H9 (cell line): ENCODE results near the gene ANKRD13D. TPM values are rescaled to one million over a fixed set of nuclear protein-coding genes. Genes with fewer than 3 reads are reported as not detected.
"Not testable (repeated sequence)": the region's sequence is repeated elsewhere in the genome, so short reads cannot be mapped to it uniquely, and the experiment has no call there.

ENCODE experiments used
- DNase-seq: peaks from one replicate; pipeline ENCODE4 v3.0.0-alpha.2; 2017
- H2AFZ ChIP-seq: one replicate; pipeline ENCODE4 v1.6.1; 2013; ENCODE audit warnings: mild to moderate bottlenecking, low read length, control low read depth, moderate library complexity
- H2AK5ac ChIP-seq: 2 replicates; pipeline ENCODE4 v1.6.1; 2013; ENCODE audit warnings: low read length, control low read depth, mixed read lengths; ENCODE audit not compliant: insufficient read length
- H2BK120ac ChIP-seq: one replicate; pipeline ENCODE4 v1.6.1; 2013; ENCODE audit warnings: low read depth, mild to moderate bottlenecking, low read length, control low read depth, inconsistent platforms; ENCODE audit not compliant: poor library complexity, severe bottlenecking
- H2BK12ac ChIP-seq: 2 replicates; pipeline ENCODE4 v1.6.1; 2013; ENCODE audit warnings: low read length, control low read depth, mixed read lengths, low read depth; ENCODE audit not compliant: insufficient read length
- H2BK15ac ChIP-seq: 2 replicates; pipeline ENCODE4 v1.6.1; 2013; ENCODE audit warnings: low read depth, low read length, control low read depth
- H2BK20ac ChIP-seq: one replicate; pipeline ENCODE4 v1.6.1; 2013; ENCODE audit warnings: low read depth, mild to moderate bottlenecking, low read length, control low read depth, inconsistent platforms; ENCODE audit not compliant: poor library complexity, severe bottlenecking
- H2BK5ac ChIP-seq: 2 replicates; pipeline ENCODE4 v1.6.1; 2013; ENCODE audit warnings: low read length, control low read depth, mixed read lengths; ENCODE audit not compliant: insufficient read length
- H3K14ac ChIP-seq: 2 replicates; pipeline ENCODE4 v1.6.1; 2013; ENCODE audit warnings: low read length, control low read depth; ENCODE audit not compliant: insufficient read depth
- H3K18ac ChIP-seq: 2 replicates; pipeline ENCODE4 v1.6.1; 2013; ENCODE audit warnings: low read depth, mild to moderate bottlenecking, mixed read lengths, low read length, control low read depth; ENCODE audit not compliant: insufficient read length
- H3K23ac ChIP-seq: 2 replicates; pipeline ENCODE4 v1.6.1; 2013; ENCODE audit warnings: low read length, control low read depth, mixed read lengths, low read depth; ENCODE audit not compliant: insufficient read length
- H3K23me2 ChIP-seq: 2 replicates; pipeline ENCODE4 v1.6.1; 2013; ENCODE audit warnings: low read depth, mild to moderate bottlenecking, mixed read lengths, low read length, control low read depth; ENCODE audit not compliant: insufficient read length, poor library complexity, severe bottlenecking
- H3K27ac ChIP-seq: 2 replicates; pipeline ENCODE4 v1.5.1; 2013; ENCODE audit warnings: low read length, control low read depth, mixed read lengths, low read depth; ENCODE audit not compliant: insufficient read length
- H3K27me3 ChIP-seq: 2 replicates; pipeline ENCODE4 v1.6.1; 2013; ENCODE audit warnings: low read length, control low read depth, inconsistent platforms; ENCODE audit not compliant: insufficient read depth
- H3K4ac ChIP-seq: 2 replicates; pipeline ENCODE4 v1.6.1; 2013; ENCODE audit warnings: low read depth, mild to moderate bottlenecking, control low read depth, inconsistent platforms, low read length, moderate library complexity
- H3K4me1 ChIP-seq: 2 replicates; pipeline ENCODE4 v1.6.1; 2013; ENCODE audit warnings: low read length, control low read depth, inconsistent platforms; ENCODE audit not compliant: insufficient read depth
- H3K4me2 ChIP-seq: 2 replicates; pipeline ENCODE4 v1.6.1; 2013; ENCODE audit warnings: low read length, control low read depth, mixed read lengths; ENCODE audit not compliant: insufficient read length, insufficient read depth
- H3K56ac ChIP-seq: 2 replicates; pipeline ENCODE4 v1.6.1; 2013; ENCODE audit warnings: low read depth, mild to moderate bottlenecking, mixed read lengths, low read length, control low read depth; ENCODE audit not compliant: insufficient read length
- H3K79me1 ChIP-seq: 2 replicates; pipeline ENCODE4 v1.6.1; 2013; ENCODE audit warnings: low read depth, mild to moderate bottlenecking, moderate library complexity, low read length, control low read depth, inconsistent platforms; ENCODE audit not compliant: insufficient read depth, poor library complexity, severe bottlenecking
- H3K79me2 ChIP-seq: 2 replicates; pipeline ENCODE4 v1.6.1; 2013; ENCODE audit warnings: low read length, control low read depth, inconsistent platforms; ENCODE audit not compliant: insufficient read depth
- H3K9ac ChIP-seq: 2 replicates; pipeline ENCODE4 v1.6.1; 2013; ENCODE audit warnings: low read length, control low read depth, mixed read lengths; ENCODE audit not compliant: insufficient read length; ENCODE audit errors: extremely low read depth
- H3K9me3 ChIP-seq: one replicate; pipeline ENCODE4 v1.6.1; 2013; ENCODE audit warnings: low read depth, low read length, inconsistent platforms; ENCODE audit not compliant: control insufficient read depth
- H3T11ph ChIP-seq: one replicate; pipeline ENCODE4 v1.6.1; 2013; ENCODE audit warnings: mild to moderate bottlenecking, low read length, control low read depth, inconsistent platforms
- H4K20me1 ChIP-seq: one replicate; pipeline ENCODE4 v1.6.1; 2013; ENCODE audit not compliant: control insufficient read depth, insufficient read length, insufficient read depth
- H4K5ac ChIP-seq: 2 replicates; pipeline ENCODE4 v1.6.1; 2013; ENCODE audit warnings: low read depth, mild to moderate bottlenecking, mixed read lengths, low read length, control low read depth; ENCODE audit not compliant: insufficient read length
- H4K8ac ChIP-seq: replicated peaks from 2 replicates; pipeline ENCODE4 v1.6.1; 2013; ENCODE audit warnings: low read length, control low read depth, mixed read lengths, low read depth; ENCODE audit not compliant: insufficient read length
- H4K91ac ChIP-seq: 2 replicates; pipeline ENCODE4 v1.6.1; 2013; ENCODE audit warnings: low read depth, mild to moderate bottlenecking, moderate library complexity, mixed read lengths, low read length, control low read depth; ENCODE audit not compliant: insufficient read length
- H3K27ac Mint-ChIP-seq, 3 experiments: 2 replicates in 2 of 3; 3 replicates in 1 of 3; pipeline ENCODE4 v1.8.0; 2020 to 2021; ENCODE audit warnings: mixed read lengths in 3 of 3, mild to moderate bottlenecking in 1 of 3, moderate library complexity in 1 of 3
- H3K27me3 Mint-ChIP-seq: 2 replicates; pipeline ENCODE4 v1.8.0; 2021; ENCODE audit warnings: low read depth, mild to moderate bottlenecking, moderate library complexity, mixed read lengths
- H3K36me3 Mint-ChIP-seq, 3 experiments: 2 replicates in 2 of 3; 3 replicates in 1 of 3; pipeline ENCODE4 v1.8.0; 2020 to 2021; ENCODE audit warnings: low read depth in 3 of 3, mixed read lengths in 3 of 3; ENCODE audit not compliant: insufficient read depth in 1 of 3
- H3K4me1 Mint-ChIP-seq, 2 experiments: 2 replicates each; pipeline ENCODE4 v1.8.0; 2020; ENCODE audit warnings: mixed read lengths in 2 of 2
- H3K4me3 Mint-ChIP-seq, 2 experiments: 2 replicates in 1 of 2; 3 replicates in 1 of 2; pipeline ENCODE4 v1.8.0; 2020 to 2021; ENCODE audit warnings: mild to moderate bottlenecking in 2 of 2, mixed read lengths in 2 of 2, moderate library complexity in 1 of 2
- H3K9me3 Mint-ChIP-seq, 2 experiments: 2 replicates in 1 of 2; 3 replicates in 1 of 2; pipeline ENCODE4 v1.8.0; 2020; ENCODE audit warnings: mild to moderate bottlenecking in 2 of 2, mixed read lengths in 2 of 2, moderate library complexity in 1 of 2
- CTCF ChIP-seq: fragments of 200-600 bp; sonication (generic); conservative IDR thresholded peaks from 3 replicates; pipeline ENCODE4 v1.8.0; 2021; ENCODE audit warnings: antibody characterized with exemption, mild to moderate bottlenecking
- WGBS: extraction: QIAGEN DNeasy Blood & Tissue Kit; methylation state at CpG from one replicate; pipeline ENCODE4 v1.1.7; 2013; ENCODE audit warnings: missing lambda C conversion rate, low lambda C conversion rate, mixed read lengths; ENCODE audit not compliant: insufficient read length; ENCODE audit errors: extremely low coverage; 5-methylcytosine and 5-hydroxymethylcytosine counted together
- total RNA-seq: library from RNA; stranded (reverse); gene quantifications from 2 replicates; pipeline ENCODE4 v1.2.1, GENCODE V29; 2021

ANKRD13D gene
- total RNA-seq, 1 experiment from 2014 or later, result 42.1 TPM

- Histone ChIP-seq H3K79me1 (no peaks in the 10 kb centered on the region), H3K56ac (no peak overlapping the region), H3K4me1 (no peaks in the 10 kb centered on the region), H2BK20ac (no peak overlapping the region), H2BK120ac (no peak overlapping the region), H4K5ac (no peak overlapping the region), H3K4ac (no peak overlapping the region), H3K18ac (no peak overlapping the region), H2BK12ac (no peak overlapping the region), H3K23ac (no peak overlapping the region), H3K14ac (no peak overlapping the region), H2AK5ac (no peak overlapping the region), H3K23me2 (peaks cover 6% of the 10 kb centered on the region), H4K8ac (no peak overlapping the region), H4K91ac (no peak overlapping the region), H3T11ph (no peak overlapping the region), H3K9ac (no peak overlapping the region), H3K27me3 (no peaks in the 10 kb centered on the region; the same call in 1 of the 2 replicates), H3K9me3 (no peaks in the 10 kb centered on the region), H4K20me1 (no peaks in the 10 kb centered on the region), H3K4me2 (no peak overlapping the region), H2BK15ac (no peak overlapping the region), H3K27ac (no peak overlapping the region), H2BK5ac (no peak overlapping the region), H3K79me2 (no peaks in the 10 kb centered on the region), H2AFZ (no peak overlapping the region)
- no peak overlapping the region for H3K27ac Mint-ChIP-seq
- no CpG with 5 or more reads among the region's 6 CpGs for WGBS
- H3K36me3 Mint-ChIP-seq, result peaks cover 10 to 23% (median 18%) of the 10 kb centered on the region in 3 experiments; a peak in 6 of 7 replicates
- peaks cover 37% of the 10 kb centered on the region for H3K27me3 Mint-ChIP-seq
- TF ChIP-seq CTCF, result no peak
- H3K4me3 Mint-ChIP-seq, result peak overlapping the region in 1 of 2 experiments; percentile 55; a peak in 2 of 5 replicates
- H3K4me1 Mint-ChIP-seq, result peaks cover 15 to 16% of the 10 kb centered on the region in 2 experiments
- no peak for DNase-seq
- no peaks in the 10 kb centered on the region for H3K9me3 Mint-ChIP-seq
Observed at GRCh38 chr11:67260406-67260805, 28.7 kb upstream of the ANKRD13D start.

GRCh38 chr11:67260885-67261639 is 28.0 kb upstream of the ANKRD13D start:
- H2AK5ac ChIP-seq, H3K4me1 ChIP-seq, H4K8ac ChIP-seq, H2BK20ac ChIP-seq, H3K4ac ChIP-seq, H3K9me3 Mint-ChIP-seq, H4K91ac ChIP-seq, H3K56ac ChIP-seq, H2BK12ac ChIP-seq, H3K27ac Mint-ChIP-seq, H3T11ph ChIP-seq, H2BK120ac ChIP-seq, H2BK5ac ChIP-seq, H3K79me2 ChIP-seq, H4K20me1 ChIP-seq, H3K23ac ChIP-seq, H3K9me3 ChIP-seq, H4K5ac ChIP-seq, H3K79me1 ChIP-seq, H3K27me3 ChIP-seq, H3K27ac ChIP-seq, H2BK15ac ChIP-seq, H3K23me2 ChIP-seq, H3K9ac ChIP-seq: not testable (repeated sequence)
- DNase-seq, result peak; percentile 77
- Histone ChIP-seq H3K18ac (peak overlapping the region; percentile 46), H2AFZ (peak overlapping the region; percentile 98), H3K4me2 (peak overlapping the region; percentile 94), H3K14ac (peak overlapping the region; percentile 64; the same call in 1 of the 2 replicates)
- peak overlapping the region; percentile 54 to 79 for H3K4me3 Mint-ChIP-seq
- WGBS, result no CpG with 5 or more reads among the region's 50 CpGs
- H3K27me3 Mint-ChIP-seq, result peaks cover 44% of the 10 kb centered on the region
- peaks cover 18 to 20% of the 10 kb centered on the region in 2 experiments for H3K4me1 Mint-ChIP-seq
- H3K36me3 Mint-ChIP-seq, result peaks cover 5 to 16% (median 11%) of the 10 kb centered on the region in 3 experiments; a peak in 6 of 7 replicates
